ENCODE data around the gene NUP54.

- no peak for TF ChIP-seq POLR2A (IDR thresholded peaks at IDR 0.05)
- TF ChIP-seq POLR2AphosphoS5 (IDR thresholded peaks at IDR 0.05) = no peak
- no peak for TF ChIP-seq CTCF (IDR thresholded peaks at IDR 0.05)
- no peak for TF ChIP-seq EP300 (IDR thresholded peaks at IDR 0.05)
These were observed 22.4 kb downstream of the NUP54 start for GRCh38 chr4:76125816-76126215.
